ENCODE data around the gene BAG5.
"Not testable (repeated sequence)": the region's sequence is repeated elsewhere in the genome, so short reads cannot be mapped to it uniquely, and the experiment has no call there.

Gene BAG5

GRCh38 chr14:103528587-103529382 is 33.7 kb downstream of the BAG5 start, which contains the start of gene TRMT61A:
TRMT61A (plus strand) TSS chr14:103529196; CDS start chr14:103529979, 783 bp downstream.
- Mint-ChIP-seq H3K4me1 (peaks cover 31% of the 10 kb centered on the region), H3K27ac (peak within 1 kb of the TSS; percentile 92), H3K9me3 (no peaks in the 10 kb centered on the region), H3K4me3 (peak within 1 kb of the TSS; percentile 95), H3K27me3 (no peaks in the 10 kb centered on the region), H3K36me3 (peaks cover 3% of the 10 kb centered on the region)
- ATAC-seq (ENCODE audit: low read depth), result peak; percentile 72
- DNase-seq (ENCODE audit: low spot score in 2 of 2), result peak; percentile 59 to 62

- Mint-ChIP-seq H3K4me3 (peak overlapping the region; percentile 95), H3K9me3 (no peaks in the 10 kb centered on the region), H3K4me1 (peaks cover 31% of the 10 kb centered on the region), H3K36me3 (peaks cover 3% of the 10 kb centered on the region), H3K27me3 (no peaks in the 10 kb centered on the region), H3K27ac (peak overlapping the region; percentile 92)
- DNase-seq (ENCODE audit: low spot score in 2 of 2) (no peak), ATAC-seq (ENCODE audit: low read depth) (no peak)
These were observed 34.3 kb downstream of the BAG5 start for GRCh38 chr14:103528146-103528586.

GRCh38 chr14:103527408-103528145 is 34.9 kb downstream of the BAG5 start:
- peak; percentile 83 for ATAC-seq (ENCODE audit: low read depth)
- DNase-seq (ENCODE audit: low spot score in 2 of 2), result peak; percentile 60 to 70
- peak overlapping the region; percentile 92 for H3K27ac Mint-ChIP-seq
- H3K4me1 Mint-ChIP-seq, result peaks cover 31% of the 10 kb centered on the region
- H3K36me3 Mint-ChIP-seq, result peaks cover 3% of the 10 kb centered on the region
- H3K27me3 Mint-ChIP-seq, result no peaks in the 10 kb centered on the region
- H3K9me3 Mint-ChIP-seq, result no peaks in the 10 kb centered on the region
- peak overlapping the region; percentile 83 for H3K4me3 Mint-ChIP-seq

- DNase-seq (ENCODE audit: low spot score in 2 of 2), result no peak
These were observed 35.6 kb downstream of the BAG5 start for GRCh38 chr14:103526914-103527248.

GRCh38 chr14:103526247-103526913 is 36.1 kb downstream of the BAG5 start:
- ATAC-seq (ENCODE audit: low read depth), result no peak
- no peak for DNase-seq (ENCODE audit: low spot score in 2 of 2)
- Mint-ChIP-seq H3K4me1 (peaks cover 27% of the 10 kb centered on the region), H3K27ac (peak overlapping the region; percentile 92), H3K36me3 (no peaks in the 10 kb centered on the region), H3K4me3 (no peak overlapping the region), H3K9me3 (no peaks in the 10 kb centered on the region), H3K27me3 (no peaks in the 10 kb centered on the region)

More at GRCh38 chr14:103526914-103527248, 35.6 kb downstream of the BAG5 start:
- Mint-ChIP-seq H3K36me3 (peaks cover 2% of the 10 kb centered on the region), H3K27me3 (no peaks in the 10 kb centered on the region), H3K4me3 (peak overlapping the region; percentile 83), H3K4me1 (peaks cover 31% of the 10 kb centered on the region), H3K27ac (peak overlapping the region; percentile 92), H3K9me3 (no peaks in the 10 kb centered on the region)
- ATAC-seq (ENCODE audit: low read depth), result no peak

GRCh38 chr14:103525430-103526246 is 36.8 kb downstream of the BAG5 start:
- H3K9me3 Mint-ChIP-seq; H3K27ac Mint-ChIP-seq; ATAC-seq (ENCODE audit: low read depth); H3K27me3 Mint-ChIP-seq; H3K4me3 Mint-ChIP-seq; DNase-seq (ENCODE audit: low spot score in 2 of 2); H3K36me3 Mint-ChIP-seq: not testable (repeated sequence)
- H3K4me1 Mint-ChIP-seq, result peaks cover 23% of the 10 kb centered on the region

GRCh38 chr14:103524002-103524935 is 38.2 kb downstream of the BAG5 start:
- peaks cover 3% of the 10 kb centered on the region for H3K27me3 Mint-ChIP-seq
- H3K36me3 Mint-ChIP-seq, result no peaks in the 10 kb centered on the region
- ATAC-seq (ENCODE audit: low read depth) (no peak), DNase-seq (ENCODE audit: low spot score in 2 of 2) (no peak)
- no peak overlapping the region for H3K27ac Mint-ChIP-seq
- no peaks in the 10 kb centered on the region for H3K9me3 Mint-ChIP-seq
- H3K4me3 Mint-ChIP-seq, result no peak overlapping the region
- H3K4me1 Mint-ChIP-seq, result peaks cover 13% of the 10 kb centered on the region

- Mint-ChIP-seq H3K27me3 (peaks cover 5% of the 10 kb centered on the region), H3K27ac (no peak overlapping the region)
These were observed 38.9 kb downstream of the BAG5 start for GRCh38 chr14:103523575-103523954.

GRCh38 chr14:103522649-103523574 is 39.5 kb downstream of the BAG5 start, which contains the start of gene CKB:
CKB (minus strand) TSS chr14:103522830; CDS start chr14:103522493, 337 bp downstream.
- H3K4me3 Mint-ChIP-seq, result peak within 1 kb of the TSS; percentile 51
- ATAC-seq (ENCODE audit: low read depth), result no peak

More at GRCh38 chr14:103523575-103523954, 38.9 kb downstream of the BAG5 start:
- Mint-ChIP-seq H3K4me3 (peak overlapping the region; percentile 41), H3K36me3 (no peaks in the 10 kb centered on the region), H3K4me1 (peaks cover 15% of the 10 kb centered on the region), H3K9me3 (no peaks in the 10 kb centered on the region)
- ATAC-seq (ENCODE audit: low read depth) (no peak), DNase-seq (ENCODE audit: low spot score in 2 of 2) (no peak)

GRCh38 chr14:103521951-103522563 is 40.4 kb downstream of the BAG5 start:
- no peaks in the 10 kb centered on the region for H3K9me3 Mint-ChIP-seq
- DNase-seq (ENCODE audit: low spot score in 2 of 2) (peak in 1 of 2 donors; percentile 26), ATAC-seq (ENCODE audit: low read depth) (peak; percentile 5)
- no peak overlapping the region for H3K27ac Mint-ChIP-seq
- H3K27me3 Mint-ChIP-seq, result peaks cover 6% of the 10 kb centered on the region
- H3K4me1 Mint-ChIP-seq, result peaks cover 4% of the 10 kb centered on the region
- peak overlapping the region; percentile 51 for H3K4me3 Mint-ChIP-seq
- H3K36me3 Mint-ChIP-seq, result no peaks in the 10 kb centered on the region

More at GRCh38 chr14:103522649-103523574, 39.5 kb downstream of the BAG5 start, which contains the start of gene CKB:
- Mint-ChIP-seq H3K36me3 (no peaks in the 10 kb centered on the region), H3K9me3 (no peaks in the 10 kb centered on the region), H3K27ac (no peak within 1 kb of the TSS), H3K4me1 (peaks cover 11% of the 10 kb centered on the region), H3K27me3 (peaks cover 5% of the 10 kb centered on the region)
- DNase-seq (ENCODE audit: low spot score in 2 of 2), result peak in 1 of 2 donors; percentile 19

- ATAC-seq (ENCODE audit: low read depth), result peak; percentile 21
- peaks cover 6% of the 10 kb centered on the region for H3K27me3 Mint-ChIP-seq
- no peaks in the 10 kb centered on the region for H3K36me3 Mint-ChIP-seq
- DNase-seq (ENCODE audit: low spot score in 2 of 2), result peak in 1 of 2 donors; percentile 44
- no peak overlapping the region for H3K27ac Mint-ChIP-seq
- H3K9me3 Mint-ChIP-seq, result no peaks in the 10 kb centered on the region
- peak overlapping the region; percentile 14 for H3K4me3 Mint-ChIP-seq
- peaks cover 2% of the 10 kb centered on the region for H3K4me1 Mint-ChIP-seq
These were observed 41.0 kb downstream of the BAG5 start for GRCh38 chr14:103521438-103521950.
